NCI-H1417 treated with DMSO at 0.1 percent for 48 hours (cell line): ENCODE data around the gene TXNL1.

ENCODE experiments used
- DNase-seq: peaks from one replicate; lab custom pipeline; 2025; lab: John Stamatoyannopoulos, UW

Gene TXNL1

GRCh38 chr18:56569416-56569815, 69.0 kb downstream of the TXNL1 start:
- no peak for DNase-seq

- DNase-seq, result no peak
Observed at GRCh38 chr18:56568986-56569385, 69.4 kb downstream of the TXNL1 start.

- DNase-seq, result no peak
Observed at GRCh38 chr18:56565551-56566345, 72.6 kb downstream of the TXNL1 start.

GRCh38 chr18:56565046-56565445, 73.3 kb downstream of the TXNL1 start:
- no peak for DNase-seq

GRCh38 chr18:56563568-56563967, 74.8 kb downstream of the TXNL1 start:
- DNase-seq, result no peak

GRCh38 chr18:56562479-56562878, 75.9 kb downstream of the TXNL1 start:
- no peak for DNase-seq

GRCh38 chr18:56560992-56561391, 77.4 kb downstream of the TXNL1 start:
- DNase-seq, result no peak

- no peak for DNase-seq
Observed at GRCh38 chr18:56559044-56559443, 79.3 kb downstream of the TXNL1 start.

GRCh38 chr18:56556907-56557306, 81.5 kb downstream of the TXNL1 start:
- no peak for DNase-seq

GRCh38 chr18:56550121-56550520, 88.3 kb downstream of the TXNL1 start:
- DNase-seq, result no peak
